Measurements from ENCODE around the gene TAOK1. TPM values are rescaled to one million over a fixed set of nuclear protein-coding genes. Genes with fewer than 3 reads are reported as not detected.

The TAOK1 gene
- total RNA-seq, 1 experiment from 2014 or later: 29.5 TPM

GRCh38 chr17:29568331-29569244, 178.4 kb downstream of the TAOK1 start, which contains the start of gene TP53I13:
Gene TP53I13 (plus strand): TSS chr17:29568701. CDS start chr17:29568759, 58 bp downstream.
- peak; percentile 61 for DNase-seq (ENCODE audit: low read depth)

- DNase-seq (ENCODE audit: low read depth): no peak
Measured at GRCh38 chr17:29569245-29569950, 179.2 kb downstream of the TAOK1 start.

GRCh38 chr17:29570521-29570920, 180.4 kb downstream of the TAOK1 start:
- no peak for DNase-seq (ENCODE audit: low read depth)

- DNase-seq (ENCODE audit: low read depth): no peak
Measured at GRCh38 chr17:29571486-29571882, 181.3 kb downstream of the TAOK1 start.

- no peak for DNase-seq (ENCODE audit: low read depth)
Measured at GRCh38 chr17:29571883-29572681, 181.9 kb downstream of the TAOK1 start.

- no peak for DNase-seq (ENCODE audit: low read depth)
Measured at GRCh38 chr17:29572691-29573557, 182.8 kb downstream of the TAOK1 start.

GRCh38 chr17:29573558-29573869, 183.4 kb downstream of the TAOK1 start:
- DNase-seq (ENCODE audit: low read depth): no peak

GRCh38 chr17:29573871-29574731, 183.9 kb downstream of the TAOK1 start:
- DNase-seq (ENCODE audit: low read depth): no peak

- no peak for DNase-seq (ENCODE audit: low read depth)
Measured at GRCh38 chr17:29574732-29575510, 184.8 kb downstream of the TAOK1 start.

- DNase-seq (ENCODE audit: low read depth): no peak
Measured at GRCh38 chr17:29575511-29576213, 185.5 kb downstream of the TAOK1 start.

GRCh38 chr17:29576214-29577000, 186.2 kb downstream of the TAOK1 start:
- no peak for DNase-seq (ENCODE audit: low read depth)

- no peak for DNase-seq (ENCODE audit: low read depth)
Measured at GRCh38 chr17:29577001-29577370, 186.8 kb downstream of the TAOK1 start.

- no peak for DNase-seq (ENCODE audit: low read depth)
Measured at GRCh38 chr17:29577385-29578211, 187.4 kb downstream of the TAOK1 start.

GRCh38 chr17:29578626-29579485, 188.7 kb downstream of the TAOK1 start:
- DNase-seq (ENCODE audit: low read depth): no peak

- DNase-seq (ENCODE audit: low read depth): peak; percentile 92
Measured at GRCh38 chr17:29579866-29580771, 190.0 kb downstream of the TAOK1 start.

Data from HT1080 (cell line).